Liver (tissue), 9 donors: Measurements from ENCODE around the gene BARX1. TPM values are rescaled to one million over a fixed set of nuclear protein-coding genes. Genes with fewer than 3 reads are reported as not detected.

Experiments
- DNase-seq: peaks from one replicate; pipeline ENCODE4 v3.0.0-alpha.2; 2017; ENCODE audit warnings: low spot score
- H3K27ac ChIP-seq, 2 donors: one replicate each; pipeline ENCODE4 v1.7.0; 2013; ENCODE audit warnings: inconsistent platforms in 2 of 2, low read length in 2 of 2, control low read depth in 1 of 2, low read depth in 1 of 2, mild to moderate bottlenecking in 1 of 2
- H3K27me3 ChIP-seq, 4 donors: one replicate each; pipeline versions ENCODE4 v1.6.1 to v1.7.0; 2013; ENCODE audit warnings: low read length in 3 of 4, inconsistent platforms in 1 of 4, mild to moderate bottlenecking in 1 of 4, moderate library complexity in 1 of 4; ENCODE audit not compliant: control insufficient read depth in 4 of 4, insufficient read depth in 4 of 4
- H3K36me3 ChIP-seq, 4 donors: one replicate each; pipeline versions ENCODE4 v1.6.1 to v1.7.0; 2013; ENCODE audit warnings: low read length in 3 of 4, mild to moderate bottlenecking in 3 of 4, low read depth in 1 of 4, moderate library complexity in 1 of 4; ENCODE audit not compliant: control insufficient read depth in 4 of 4, insufficient read depth in 3 of 4
- H3K4me1 ChIP-seq, 4 donors: one replicate each; pipeline versions ENCODE4 v1.6.1 to v1.7.0; 2013; ENCODE audit warnings: low read length in 3 of 4, mild to moderate bottlenecking in 3 of 4, moderate library complexity in 1 of 4; ENCODE audit not compliant: control insufficient read depth in 4 of 4, insufficient read depth in 4 of 4
- H3K4me3 ChIP-seq, 3 donors: one replicate each; pipeline versions ENCODE4 v1.6.1 to v1.7.0; 2013; ENCODE audit warnings: low read length in 3 of 3, control low read depth in 1 of 3, low read depth in 1 of 3, mild to moderate bottlenecking in 1 of 3
- H3K9ac ChIP-seq, 2 donors: one replicate each; pipeline ENCODE4 v1.7.0; 2013; ENCODE audit warnings: low read length in 2 of 2, mild to moderate bottlenecking in 2 of 2, moderate library complexity in 2 of 2, control low read depth in 1 of 2, low read depth in 1 of 2
- H3K9me3 ChIP-seq, 4 donors: one replicate each; pipeline versions ENCODE4 v1.6.1 to v1.7.0; 2013; ENCODE audit warnings: low read length in 3 of 4; ENCODE audit not compliant: control insufficient read depth in 4 of 4
- FOXA1 ChIP-seq: IDR thresholded peaks from 2 replicates; pipeline ENCODE4 v1.6.1; 2016; ENCODE audit warnings: antibody characterized with exemption
- GABPA ChIP-seq, 2 donors: IDR thresholded peaks in 1 of 2; conservative IDR thresholded peaks in 1 of 2; 2 replicates each; pipeline ENCODE4 v1.6.1; 2016; ENCODE audit warnings: antibody characterized with exemption in 2 of 2, mild to moderate bottlenecking in 1 of 2, moderate library complexity in 1 of 2
- HNF4A ChIP-seq, 2 donors: conservative IDR thresholded peaks; 2 replicates each; pipeline ENCODE4 v1.6.1; 2016; ENCODE audit warnings: antibody characterized with exemption in 2 of 2, mild to moderate bottlenecking in 2 of 2
- JUND ChIP-seq, 2 donors: IDR thresholded peaks; 2 replicates each; pipeline ENCODE4 v1.6.1; 2016; ENCODE audit warnings: antibody characterized with exemption in 2 of 2
- NR2F2 ChIP-seq: IDR thresholded peaks from 2 replicates; pipeline ENCODE4 v1.6.1; 2016; ENCODE audit warnings: antibody characterized with exemption
- RAD21 ChIP-seq, 2 donors: IDR thresholded peaks; 2 replicates each; pipeline ENCODE4 v1.6.1; 2016; ENCODE audit warnings: antibody characterized with exemption in 2 of 2, mild to moderate bottlenecking in 2 of 2
- SP1 ChIP-seq: IDR thresholded peaks from 2 replicates; pipeline ENCODE4 v1.6.1; 2018; ENCODE audit warnings: antibody characterized with exemption, mild to moderate bottlenecking
- TAF1 ChIP-seq: conservative IDR thresholded peaks from 2 replicates; pipeline ENCODE4 v1.6.1; 2016; ENCODE audit warnings: antibody characterized with exemption, mild to moderate bottlenecking
- WGBS: extraction: QIAGEN DNeasy Blood & Tissue Kit; methylation state at CpG from one replicate; pipeline ENCODE4 v1.1.7; 2013; 5-methylcytosine and 5-hydroxymethylcytosine counted together
- polyA plus RNA-seq, 2 donors: library from polyadenylated mRNA; stranded (reverse) in 1 of 2; unstranded in 1 of 2; fragments of 200-250 nt in 1 of 2; fragments of >200 nt in 1 of 2; fragmentation: Nextera tagmentation in 1 of 2; extraction: Ambion mirVana in 1 of 2; gene quantifications; one replicate each; pipeline versions ENCODE4 v1.2.1 to v1.2.3, GENCODE V29; 2013 to 2015
- total RNA-seq, 2 donors: library from RNA; depleted of rRNA; stranded (reverse); fragments of >200 nt; gene quantifications; one replicate each; pipeline ENCODE4 v1.2.3, GENCODE V29; 2014
- TF ChIP-seq, protein P1 (sequence below): IDR thresholded peaks from 2 replicates; pipeline ENCODE4 v1.6.1; 2016; ENCODE audit warnings: antibody characterized with exemption
- TF ChIP-seq, protein P2 (sequence below): IDR thresholded peaks from 2 replicates; pipeline ENCODE4 v1.6.1; 2016; ENCODE audit warnings: antibody characterized with exemption
- TF ChIP-seq, protein P3 (sequence below): IDR thresholded peaks from 2 replicates; pipeline ENCODE4 v1.6.1; 2016; ENCODE audit warnings: antibody characterized with exemption, mild to moderate bottlenecking
- TF ChIP-seq, protein P4 (sequence below): IDR thresholded peaks from 2 replicates; pipeline ENCODE4 v1.6.1; 2016; ENCODE audit warnings: antibody characterized with exemption
- donor health status: healthy.
- donor health status: healthy.
- donor health status: healthy.
- donor health status: healthy.
- donor health status: healthy.

BARX1 gene
- total and polyA plus RNA-seq, 4 donors, result not detected

DNA sequence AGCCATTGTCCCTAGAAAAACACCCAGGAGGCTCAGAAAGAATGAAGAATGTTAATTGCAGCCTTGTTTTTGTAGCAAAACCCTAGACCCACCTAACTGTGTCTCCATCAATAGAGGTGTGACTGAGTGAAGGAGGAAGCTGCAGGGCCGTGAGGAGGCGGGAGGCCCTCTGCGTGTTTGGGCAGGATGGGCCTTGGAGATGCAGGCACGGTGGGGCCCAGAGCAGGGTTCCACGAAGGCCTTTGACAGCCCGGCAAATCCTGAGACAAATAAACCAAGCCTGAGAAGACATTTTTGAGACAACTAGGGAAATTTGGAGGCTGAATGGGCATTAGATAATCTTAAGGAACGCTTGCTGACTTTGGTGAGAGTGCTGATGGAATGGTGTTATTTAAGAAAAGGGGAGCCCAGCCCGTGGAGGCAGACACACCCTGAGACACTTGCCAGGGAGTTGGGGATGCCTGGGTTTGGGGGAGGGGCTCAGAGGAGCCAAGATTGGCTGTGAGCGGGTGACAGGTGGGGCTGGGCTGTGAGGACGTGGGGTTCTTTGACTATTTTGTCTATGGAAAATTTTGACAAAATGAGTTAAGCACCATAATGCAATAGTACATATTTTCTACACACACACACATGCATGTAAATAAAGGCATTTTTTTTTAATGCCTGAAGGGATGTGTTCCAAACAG is 48.8 kb downstream of the BARX1 start (continued):
- TF ChIP-seq, protein P1, sequence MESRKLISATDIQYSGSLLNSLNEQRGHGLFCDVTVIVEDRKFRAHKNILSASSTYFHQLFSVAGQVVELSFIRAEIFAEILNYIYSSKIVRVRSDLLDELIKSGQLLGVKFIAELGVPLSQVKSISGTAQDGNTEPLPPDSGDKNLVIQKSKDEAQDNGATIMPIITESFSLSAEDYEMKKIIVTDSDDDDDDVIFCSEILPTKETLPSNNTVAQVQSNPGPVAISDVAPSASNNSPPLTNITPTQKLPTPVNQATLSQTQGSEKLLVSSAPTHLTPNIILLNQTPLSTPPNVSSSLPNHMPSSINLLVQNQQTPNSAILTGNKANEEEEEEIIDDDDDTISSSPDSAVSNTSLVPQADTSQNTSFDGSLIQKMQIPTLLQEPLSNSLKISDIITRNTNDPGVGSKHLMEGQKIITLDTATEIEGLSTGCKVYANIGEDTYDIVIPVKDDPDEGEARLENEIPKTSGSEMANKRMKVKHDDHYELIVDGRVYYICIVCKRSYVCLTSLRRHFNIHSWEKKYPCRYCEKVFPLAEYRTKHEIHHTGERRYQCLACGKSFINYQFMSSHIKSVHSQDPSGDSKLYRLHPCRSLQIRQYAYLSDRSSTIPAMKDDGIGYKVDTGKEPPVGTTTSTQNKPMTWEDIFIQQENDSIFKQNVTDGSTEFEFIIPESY, result no peak
- no peak for TF ChIP-seq JUND (IDR thresholded peaks at IDR 0.05)
- no peak for TF ChIP-seq SP1
- TF ChIP-seq TAF1, result no peak
- TF ChIP-seq GABPA (IDR thresholded peaks at IDR 0.05 in 1 of 2, conservative IDR thresholded peaks at IDR 0.05 in 1 of 2), result no peak
- no peak for TF ChIP-seq HNF4A (conservative IDR thresholded peaks at IDR 0.05)
- TF ChIP-seq, protein P2, sequence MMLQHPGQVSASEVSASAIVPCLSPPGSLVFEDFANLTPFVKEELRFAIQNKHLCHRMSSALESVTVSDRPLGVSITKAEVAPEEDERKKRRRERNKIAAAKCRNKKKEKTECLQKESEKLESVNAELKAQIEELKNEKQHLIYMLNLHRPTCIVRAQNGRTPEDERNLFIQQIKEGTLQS, result no peak
- TF ChIP-seq FOXA1, result no peak
- TF ChIP-seq RAD21 (IDR thresholded peaks at IDR 0.05), result no peak

DNA sequence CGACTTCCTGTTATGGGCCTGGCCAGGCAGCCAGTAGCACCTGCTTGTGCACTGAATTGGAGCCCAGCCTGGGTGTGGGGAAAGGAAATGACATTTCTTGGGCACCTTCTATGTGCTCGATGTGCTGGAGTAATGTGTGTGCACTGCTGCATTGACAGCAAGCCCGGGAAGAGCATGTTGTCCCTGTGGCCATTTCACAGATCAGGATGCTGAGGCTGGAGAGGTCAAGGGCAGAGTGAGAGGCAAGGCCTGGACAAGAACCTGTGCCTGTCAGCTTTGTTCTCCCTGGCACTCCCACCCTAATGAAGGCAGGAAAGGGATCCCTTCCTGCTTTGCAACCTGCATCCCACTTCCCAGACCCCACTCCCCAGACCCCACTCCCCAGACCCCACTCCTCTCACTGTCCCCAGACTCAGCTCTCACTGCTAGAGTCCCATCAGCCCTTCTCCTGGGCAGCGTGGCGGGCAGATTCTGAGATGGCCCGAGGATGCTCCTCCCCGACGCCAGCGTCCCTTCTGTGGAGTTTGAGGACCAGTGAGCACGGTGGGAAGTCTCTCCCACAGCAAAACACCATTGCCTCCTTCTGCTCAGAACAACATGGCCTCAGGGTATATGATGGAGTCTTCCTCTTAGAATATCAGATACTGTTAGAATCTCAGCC is 49.6 kb downstream of the BARX1 start:
- WGBS, result 91% methylated on average over 10 of the region's 10 CpGs
- TF ChIP-seq, protein P3, sequence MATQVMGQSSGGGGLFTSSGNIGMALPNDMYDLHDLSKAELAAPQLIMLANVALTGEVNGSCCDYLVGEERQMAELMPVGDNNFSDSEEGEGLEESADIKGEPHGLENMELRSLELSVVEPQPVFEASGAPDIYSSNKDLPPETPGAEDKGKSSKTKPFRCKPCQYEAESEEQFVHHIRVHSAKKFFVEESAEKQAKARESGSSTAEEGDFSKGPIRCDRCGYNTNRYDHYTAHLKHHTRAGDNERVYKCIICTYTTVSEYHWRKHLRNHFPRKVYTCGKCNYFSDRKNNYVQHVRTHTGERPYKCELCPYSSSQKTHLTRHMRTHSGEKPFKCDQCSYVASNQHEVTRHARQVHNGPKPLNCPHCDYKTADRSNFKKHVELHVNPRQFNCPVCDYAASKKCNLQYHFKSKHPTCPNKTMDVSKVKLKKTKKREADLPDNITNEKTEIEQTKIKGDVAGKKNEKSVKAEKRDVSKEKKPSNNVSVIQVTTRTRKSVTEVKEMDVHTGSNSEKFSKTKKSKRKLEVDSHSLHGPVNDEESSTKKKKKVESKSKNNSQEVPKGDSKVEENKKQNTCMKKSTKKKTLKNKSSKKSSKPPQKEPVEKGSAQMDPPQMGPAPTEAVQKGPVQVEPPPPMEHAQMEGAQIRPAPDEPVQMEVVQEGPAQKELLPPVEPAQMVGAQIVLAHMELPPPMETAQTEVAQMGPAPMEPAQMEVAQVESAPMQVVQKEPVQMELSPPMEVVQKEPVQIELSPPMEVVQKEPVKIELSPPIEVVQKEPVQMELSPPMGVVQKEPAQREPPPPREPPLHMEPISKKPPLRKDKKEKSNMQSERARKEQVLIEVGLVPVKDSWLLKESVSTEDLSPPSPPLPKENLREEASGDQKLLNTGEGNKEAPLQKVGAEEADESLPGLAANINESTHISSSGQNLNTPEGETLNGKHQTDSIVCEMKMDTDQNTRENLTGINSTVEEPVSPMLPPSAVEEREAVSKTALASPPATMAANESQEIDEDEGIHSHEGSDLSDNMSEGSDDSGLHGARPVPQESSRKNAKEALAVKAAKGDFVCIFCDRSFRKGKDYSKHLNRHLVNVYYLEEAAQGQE, result no peak
- no peak for TF ChIP-seq NR2F2
- TF ChIP-seq, protein P4, sequence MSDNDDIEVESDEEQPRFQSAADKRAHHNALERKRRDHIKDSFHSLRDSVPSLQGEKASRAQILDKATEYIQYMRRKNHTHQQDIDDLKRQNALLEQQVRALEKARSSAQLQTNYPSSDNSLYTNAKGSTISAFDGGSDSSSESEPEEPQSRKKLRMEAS, result no peak
- no peaks in the 10 kb centered on the region for H3K36me3 ChIP-seq
- no peaks in the 10 kb centered on the region for H3K27me3 ChIP-seq
- no peak overlapping the region for H3K9ac ChIP-seq
- no peaks in the 10 kb centered on the region for H3K9me3 ChIP-seq
- no peak for DNase-seq
- no peak overlapping the region for H3K4me3 ChIP-seq
- no peak overlapping the region for H3K27ac ChIP-seq
- H3K4me1 ChIP-seq, result no peaks in the 10 kb centered on the region
